ENCODE measurements around the gene UBN1.
"Not testable (repeated sequence)": the region's sequence is repeated elsewhere in the genome, so short reads cannot be mapped to it uniquely, and the experiment has no call there.

Gene UBN1

DNA sequence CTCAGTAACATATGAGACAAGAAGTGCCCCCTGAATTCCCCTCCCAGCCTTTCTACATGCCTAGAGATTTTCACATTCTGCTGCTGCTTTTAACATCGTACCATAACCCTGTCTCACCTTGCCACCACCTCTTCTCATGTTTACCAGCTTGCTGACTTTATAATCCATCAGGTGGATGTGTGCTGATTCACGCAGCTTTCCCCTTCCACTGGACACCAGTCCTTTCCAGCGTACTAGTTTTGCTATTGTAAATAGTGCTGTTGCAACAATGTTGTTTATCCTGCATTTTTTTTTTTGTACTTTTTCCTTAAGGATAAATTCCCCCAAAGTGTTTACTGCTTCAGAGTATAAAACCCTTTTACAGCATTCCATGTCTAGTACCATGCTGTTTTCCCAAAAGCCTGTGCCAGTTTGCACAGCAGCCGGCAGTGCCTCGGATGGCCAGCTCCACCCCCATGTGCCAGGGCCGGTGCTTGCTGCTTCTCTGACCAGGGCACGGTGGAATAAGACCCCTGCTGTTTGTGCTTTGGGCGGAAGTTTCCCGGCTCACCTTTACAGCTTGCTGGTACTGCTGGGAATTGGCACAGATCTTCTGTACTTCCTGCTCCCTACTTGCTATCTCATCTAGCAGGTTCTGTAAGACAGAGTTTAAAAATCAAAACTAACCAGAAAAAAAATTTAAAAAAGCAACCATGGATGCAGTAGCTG, 41.3 kb downstream of the UBN1 start:
- DNase-seq = no peak

DNA sequence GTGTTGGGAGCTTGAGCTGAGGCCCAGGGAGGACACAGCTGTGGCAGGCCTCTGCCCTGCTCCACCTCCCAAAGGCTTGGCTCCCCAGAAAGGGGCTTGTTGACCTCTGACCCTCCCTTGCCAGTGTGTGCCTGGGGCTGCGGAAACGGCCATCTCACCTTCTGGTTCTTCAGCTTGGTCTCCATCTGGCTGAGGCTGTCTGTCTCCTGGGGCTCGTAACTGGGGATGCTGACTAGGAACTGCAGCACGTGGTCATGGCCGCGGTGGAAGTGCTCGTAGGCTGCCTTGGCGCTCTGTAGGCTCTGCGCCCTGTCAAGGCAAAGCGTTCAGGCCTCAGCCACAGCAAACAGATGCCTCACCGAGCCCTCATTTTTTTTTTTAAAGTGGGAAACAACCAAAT, 42.7 kb downstream of the UBN1 start:
- DNase-seq = no peak

DNA sequence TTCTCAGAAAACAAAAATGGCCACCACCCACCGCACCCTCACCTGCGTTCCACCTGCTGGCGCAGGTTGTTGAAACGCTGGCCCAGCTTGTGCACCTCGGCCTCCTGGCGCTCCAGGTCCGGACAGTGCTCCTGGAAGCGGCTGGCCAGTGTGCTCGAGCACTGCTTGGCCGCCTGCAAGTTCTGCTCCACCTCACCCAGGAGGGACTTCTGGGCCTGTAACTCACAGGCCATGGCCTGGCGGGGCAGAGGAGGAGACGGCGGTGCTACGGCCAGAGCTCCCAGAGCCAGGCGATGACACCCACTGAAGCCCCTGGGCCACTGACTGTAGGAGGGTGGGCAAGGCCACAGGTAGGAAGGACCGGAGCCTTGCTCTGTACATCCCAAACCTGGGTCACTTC, 43.4 kb downstream of the UBN1 start:
- no peak for DNase-seq

DNA sequence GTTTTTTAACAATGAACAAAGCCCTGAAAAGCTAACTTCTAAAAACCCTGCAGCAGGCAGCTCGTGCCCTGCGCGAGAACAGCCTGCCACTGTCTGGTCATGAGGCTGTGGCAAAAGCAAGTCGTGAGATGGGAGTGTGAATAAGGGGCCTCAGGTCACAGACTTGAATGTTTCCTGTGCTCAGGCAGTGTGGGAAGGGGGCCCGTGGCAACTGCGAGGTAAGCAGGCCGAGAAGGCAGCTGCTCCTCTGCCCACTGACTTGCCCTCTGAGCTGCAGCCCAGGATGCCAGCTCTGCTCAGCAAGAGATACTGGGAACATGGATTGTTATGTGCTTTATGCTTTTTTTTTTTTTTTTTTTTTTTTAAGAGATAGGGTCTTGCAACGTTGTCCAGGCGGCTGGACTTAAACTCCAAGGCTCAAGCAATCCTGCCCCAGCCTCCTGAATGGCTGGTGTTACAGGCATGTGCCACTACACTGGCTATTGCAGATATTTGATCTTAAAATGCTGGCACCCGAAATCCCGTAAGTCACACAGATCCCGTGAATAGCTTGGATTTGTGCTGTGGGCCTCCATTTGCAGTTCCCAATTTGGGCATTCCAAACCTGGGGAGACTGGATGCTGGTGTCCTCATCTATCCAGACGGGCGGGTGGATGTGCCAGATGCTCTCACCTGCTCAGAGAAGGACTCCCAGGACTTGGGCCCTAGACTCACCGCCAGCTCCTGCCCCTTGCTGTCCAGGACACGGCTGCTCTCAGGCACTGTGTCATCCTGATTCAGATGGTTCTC, 44.0 kb downstream of the UBN1 start:
- no peak for DNase-seq

DNA sequence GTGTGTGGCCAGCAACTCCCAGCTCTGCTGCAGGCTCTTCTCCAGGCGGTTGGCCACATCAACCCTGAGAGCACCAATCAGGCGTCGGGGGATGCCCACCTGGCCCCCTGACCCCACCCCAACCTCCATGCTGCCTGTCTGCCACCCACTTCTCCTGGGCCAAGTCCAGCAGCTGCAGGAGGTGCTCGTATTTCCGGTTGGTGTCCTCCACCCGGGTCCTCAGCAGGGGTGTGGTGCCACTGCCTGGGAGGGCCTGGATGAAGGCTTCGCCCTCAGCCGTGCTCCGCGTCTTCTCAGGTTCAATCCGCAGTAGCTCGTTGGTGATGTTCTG, 44.6 kb downstream of the UBN1 start:
- DNase-seq = no peak

DNA sequence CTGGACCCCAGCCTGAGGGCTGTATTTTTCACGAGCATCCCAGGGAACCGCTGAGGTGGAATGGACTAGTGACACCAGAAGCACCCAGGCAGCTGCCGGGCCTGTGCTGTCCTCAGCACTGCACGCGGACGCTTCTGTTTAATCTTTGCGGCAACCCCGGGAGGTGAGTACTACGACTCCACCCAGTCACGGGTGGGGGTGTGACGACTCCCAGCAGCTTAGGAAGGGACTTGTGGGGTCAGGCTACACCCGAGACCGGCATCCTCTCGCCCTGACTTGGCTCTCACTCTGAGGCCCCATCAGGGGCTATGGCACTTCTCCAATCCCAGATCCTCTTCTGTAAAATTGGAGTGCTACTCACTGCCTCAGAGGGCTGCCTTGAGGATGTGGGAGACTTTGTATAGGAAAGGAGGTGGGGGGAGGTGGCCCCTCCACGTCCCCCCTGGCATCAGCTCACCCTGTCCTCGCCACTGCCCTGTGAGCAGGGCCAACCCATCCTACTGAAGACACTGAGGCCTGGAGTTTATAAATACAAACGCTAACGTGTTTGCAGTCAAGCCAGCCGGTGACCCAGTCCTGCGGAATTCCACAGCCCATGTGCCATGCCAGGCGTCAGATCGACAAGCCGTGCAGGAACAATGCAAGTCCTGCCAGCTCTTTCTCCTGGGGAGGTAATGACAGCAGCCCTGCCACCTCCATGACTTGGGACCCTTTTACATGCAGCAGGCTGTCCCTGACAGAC, 45.3 kb downstream of the UBN1 start:
- no peak for DNase-seq

DNA sequence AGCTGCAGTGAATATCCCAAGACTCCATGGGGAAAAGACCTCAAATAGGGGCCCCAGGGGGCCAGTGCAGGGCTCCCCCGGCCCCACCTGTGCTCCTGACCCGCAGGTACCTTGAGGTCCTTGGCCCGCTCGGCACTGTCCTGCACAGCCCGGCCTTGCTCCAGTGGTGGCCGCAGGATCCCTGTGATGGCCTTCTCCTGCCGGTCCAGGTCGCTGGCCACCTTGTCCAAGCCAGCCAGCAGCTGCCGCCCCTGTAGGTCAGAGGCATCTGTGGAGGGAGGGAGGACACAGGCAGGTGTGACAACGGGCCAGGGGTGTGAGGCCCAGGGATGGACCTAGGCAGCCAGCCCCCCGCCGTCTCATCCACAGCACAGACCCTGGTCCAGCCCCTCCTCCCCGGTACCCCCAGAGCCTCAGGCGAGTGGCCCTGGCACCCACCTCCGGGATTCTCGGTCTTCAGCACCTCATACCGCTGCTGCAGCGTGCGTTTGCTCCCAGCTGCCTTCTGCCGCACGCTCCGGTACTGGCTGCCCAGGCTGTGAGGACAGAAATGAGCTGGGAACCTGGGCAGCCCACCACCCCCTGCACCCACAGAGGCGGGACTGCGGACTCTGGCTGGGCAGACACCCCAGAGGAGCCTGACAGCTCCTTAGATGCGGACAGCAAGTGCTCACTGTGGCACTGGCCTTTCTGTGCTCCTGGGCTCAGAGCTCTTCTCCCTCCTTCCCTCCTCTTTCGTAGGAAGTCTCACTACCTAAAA, 46.0 kb downstream of the UBN1 start:
- DNase-seq = no peak

DNA sequence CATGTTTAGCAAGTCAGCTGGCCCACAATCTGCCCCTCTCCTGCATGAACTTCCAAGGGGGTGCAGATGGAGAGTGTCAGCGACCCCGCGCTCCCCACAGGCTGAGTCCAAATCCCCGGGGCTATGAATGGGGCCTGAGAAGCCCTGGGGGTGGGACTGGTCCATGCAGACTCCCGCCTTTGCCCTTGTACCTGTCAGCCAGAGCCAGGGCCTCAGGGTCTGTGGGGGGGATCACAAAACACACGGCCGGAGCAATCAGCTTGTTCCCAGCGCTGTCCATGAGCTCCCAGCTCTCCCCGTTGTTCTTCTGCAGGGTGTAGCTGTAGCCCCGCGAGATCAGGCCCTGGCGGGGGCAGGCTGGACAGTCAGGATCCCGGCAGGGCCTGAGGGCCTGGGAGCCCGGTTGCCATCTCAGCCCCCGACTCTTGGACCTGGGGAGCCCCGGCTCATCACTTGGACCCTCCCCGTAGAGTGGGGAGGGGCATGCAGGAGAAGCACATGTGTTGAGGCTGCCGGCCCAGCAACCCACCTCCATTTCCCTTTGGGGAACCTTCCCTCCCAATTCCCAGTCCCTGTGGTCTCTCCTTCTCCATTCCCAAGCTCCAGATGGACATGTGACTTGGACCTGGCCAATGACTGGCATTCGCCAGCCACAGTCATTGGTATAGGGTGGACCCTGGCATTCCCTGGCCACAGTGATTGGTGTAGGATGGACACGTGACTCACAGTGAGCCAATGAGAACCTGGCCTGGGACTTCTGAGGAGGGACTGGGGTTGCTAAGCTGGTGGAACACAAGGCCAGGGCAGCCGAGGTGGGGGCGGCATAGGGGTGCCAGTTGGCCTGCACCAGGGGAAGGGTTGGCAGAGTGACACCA, 47.2 kb downstream of the UBN1 start:
- DNase-seq = no peak

DNA sequence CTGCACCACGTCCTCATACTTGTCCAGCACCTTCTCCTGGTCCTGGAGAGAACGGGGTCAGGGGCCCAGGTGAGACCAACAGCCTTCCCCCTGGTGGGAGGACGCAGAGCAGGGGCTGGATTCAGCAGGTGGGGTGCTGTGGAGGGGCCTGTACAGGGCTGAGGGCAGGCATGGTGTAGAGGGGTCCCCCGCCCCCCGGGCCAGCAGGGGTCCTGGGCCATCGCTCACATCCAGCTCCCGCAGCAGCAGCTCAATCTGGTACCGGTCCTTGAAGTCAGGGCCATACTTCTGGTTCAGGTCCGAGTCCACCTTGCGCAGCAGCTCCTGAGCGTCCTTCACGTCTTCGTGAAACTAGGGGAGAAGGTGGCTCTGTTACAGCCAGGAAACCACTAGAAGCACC, 48.1 kb downstream of the UBN1 start:
- DNase-seq = no peak

DNA sequence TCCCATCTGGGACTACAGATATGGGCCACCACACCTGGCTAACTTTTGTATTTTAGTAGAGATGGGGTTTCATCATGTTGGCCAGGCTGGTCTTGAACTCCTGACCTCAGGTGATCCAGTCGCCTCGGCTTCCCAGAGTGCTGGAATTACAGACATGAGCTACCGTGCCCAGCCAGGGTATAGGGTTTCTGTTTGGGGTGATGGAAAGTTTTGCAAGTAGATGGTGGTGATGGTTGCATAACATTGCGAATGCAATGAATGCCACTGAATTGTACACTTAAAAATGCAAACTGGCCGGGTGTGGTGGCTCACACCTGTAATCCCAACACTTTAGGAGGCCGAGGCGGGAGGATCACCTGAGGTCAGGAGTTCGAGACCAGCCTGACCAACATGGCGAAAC, 49.5 kb downstream of the UBN1 start:
- DNase-seq = not testable (repeated sequence)

DNA sequence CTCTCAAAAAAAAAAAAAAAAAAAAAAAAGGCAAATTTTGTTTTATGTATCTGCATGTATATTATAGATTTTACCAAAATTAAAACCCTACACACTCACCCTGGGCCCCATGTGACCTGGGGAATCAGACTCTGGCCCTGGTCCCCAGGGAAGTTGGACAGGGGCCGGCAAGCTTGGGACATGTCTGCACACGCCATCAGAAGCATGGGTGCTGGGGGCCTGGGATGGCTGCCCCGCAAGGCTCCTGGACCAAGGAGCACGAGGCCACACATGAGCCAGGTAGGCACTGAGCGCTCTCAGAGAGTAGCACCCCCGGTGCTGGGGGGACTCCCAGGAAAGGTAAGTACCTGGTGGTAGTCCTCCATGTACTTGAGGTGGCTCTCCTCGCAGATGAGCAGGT, 50.0 kb downstream of the UBN1 start:
- no peak for DNase-seq

DNA sequence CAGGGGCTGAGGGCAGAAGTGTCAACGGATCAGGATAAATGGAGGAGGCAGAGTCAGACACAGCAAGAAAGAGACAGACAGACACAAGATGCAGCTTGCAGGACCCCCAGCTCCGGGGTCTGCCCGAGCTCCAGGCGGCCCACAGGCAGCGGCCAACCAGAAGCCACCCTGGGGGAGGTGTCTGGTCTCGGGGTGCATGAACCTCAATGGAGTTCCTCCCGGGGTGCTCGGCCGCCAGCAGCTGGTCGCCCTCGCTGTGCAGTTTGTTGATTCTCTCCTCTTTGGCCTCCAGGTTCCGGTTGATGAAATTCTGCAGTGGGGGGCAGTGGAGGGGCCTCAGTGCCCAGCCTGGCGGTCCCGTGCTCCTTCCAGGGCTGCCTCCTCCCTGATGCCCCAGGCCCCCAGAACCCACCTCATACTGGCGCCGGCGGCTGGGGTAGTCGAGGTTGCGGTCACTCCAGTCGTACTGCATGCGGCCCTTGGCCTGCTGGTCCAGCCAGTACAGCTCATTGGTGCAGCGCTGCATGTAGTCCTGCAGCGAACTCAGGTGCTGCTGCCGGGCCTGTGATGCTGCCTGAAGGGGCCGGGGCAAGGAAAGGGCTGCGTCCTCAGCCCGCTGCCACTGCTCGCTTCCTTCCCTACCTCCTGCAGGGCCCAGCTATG, 51.7 kb downstream of the UBN1 start:
- no peak for DNase-seq

DNA sequence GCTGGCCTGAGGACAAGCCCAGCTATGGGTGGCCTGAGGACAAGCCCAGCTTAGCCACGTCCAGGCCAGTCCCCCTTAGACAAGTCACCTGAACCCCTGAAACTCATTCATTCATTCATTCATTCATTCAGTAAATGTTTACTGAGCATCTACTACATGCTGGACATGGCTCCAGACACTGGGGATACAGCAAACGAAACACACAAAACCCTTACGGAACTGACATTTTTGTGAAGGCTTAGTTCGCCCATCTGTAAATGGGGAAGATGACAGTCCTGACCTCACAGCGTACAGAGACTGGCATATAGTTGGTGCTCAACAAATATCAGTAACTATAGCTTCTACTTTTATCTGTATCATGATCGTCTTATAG, 52.2 kb downstream of the UBN1 start:
- no peak for DNase-seq

DNA sequence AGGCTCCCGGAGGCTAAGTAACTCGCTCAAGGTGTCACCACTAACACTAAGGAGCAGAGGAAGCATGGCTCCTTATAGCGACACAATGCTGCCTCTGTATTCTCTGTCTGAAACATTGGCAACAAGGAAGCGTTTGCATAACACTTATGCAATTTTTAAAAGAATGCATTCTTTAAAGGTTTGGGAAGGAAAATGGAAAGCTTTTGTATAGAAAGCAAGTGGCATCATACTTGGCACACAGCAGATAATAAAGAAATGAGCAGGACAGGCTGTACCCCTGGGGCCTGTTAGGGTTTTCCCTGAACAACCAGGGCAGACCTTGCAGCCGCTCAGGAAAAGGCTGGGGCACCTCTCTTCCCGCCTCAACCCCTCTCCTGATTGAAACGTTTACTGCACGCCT, 52.8 kb downstream of the UBN1 start:
- no peak for DNase-seq

DNA sequence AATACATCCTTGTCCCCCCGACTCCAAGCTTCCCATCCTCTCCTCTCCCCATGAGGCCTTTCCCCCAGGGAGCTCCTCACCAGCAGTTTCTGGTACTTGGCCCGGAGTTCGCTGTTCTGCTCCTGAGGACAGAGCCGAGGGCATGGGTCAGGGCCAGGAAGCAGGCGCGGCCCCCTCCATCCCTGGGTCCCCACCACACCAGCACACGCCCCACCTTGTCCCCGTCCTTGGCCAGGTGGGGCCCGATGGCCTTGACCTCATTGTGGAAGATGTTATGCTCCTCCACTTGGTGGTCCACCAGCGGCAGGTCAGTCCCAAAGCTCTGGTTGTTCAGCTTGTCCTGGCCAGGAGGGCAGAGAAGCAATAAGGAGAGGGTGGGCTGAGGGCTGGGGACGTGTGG, 53.5 kb downstream of the UBN1 start:
- no peak for DNase-seq

DNA sequence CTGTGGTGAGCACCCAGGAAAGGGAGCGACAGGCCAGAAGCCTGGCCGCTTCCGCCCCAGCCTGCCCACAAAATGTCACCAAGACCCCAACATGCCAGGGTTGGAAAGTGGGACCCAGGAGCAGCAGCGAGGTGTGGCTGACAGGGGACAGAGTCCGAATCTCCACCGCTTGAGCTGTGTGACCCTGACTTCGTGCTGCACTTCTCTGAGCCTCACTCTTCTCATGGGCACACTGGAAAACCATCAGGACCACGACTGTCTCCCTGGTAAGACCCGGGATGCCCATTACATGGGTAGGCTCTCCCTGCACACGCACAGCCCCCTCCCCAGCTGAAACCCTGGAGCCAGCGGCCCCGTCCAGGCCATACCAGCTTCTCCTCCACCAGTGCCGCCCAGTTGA, 54.8 kb downstream of the UBN1 start:
- no peak for DNase-seq

DNA sequence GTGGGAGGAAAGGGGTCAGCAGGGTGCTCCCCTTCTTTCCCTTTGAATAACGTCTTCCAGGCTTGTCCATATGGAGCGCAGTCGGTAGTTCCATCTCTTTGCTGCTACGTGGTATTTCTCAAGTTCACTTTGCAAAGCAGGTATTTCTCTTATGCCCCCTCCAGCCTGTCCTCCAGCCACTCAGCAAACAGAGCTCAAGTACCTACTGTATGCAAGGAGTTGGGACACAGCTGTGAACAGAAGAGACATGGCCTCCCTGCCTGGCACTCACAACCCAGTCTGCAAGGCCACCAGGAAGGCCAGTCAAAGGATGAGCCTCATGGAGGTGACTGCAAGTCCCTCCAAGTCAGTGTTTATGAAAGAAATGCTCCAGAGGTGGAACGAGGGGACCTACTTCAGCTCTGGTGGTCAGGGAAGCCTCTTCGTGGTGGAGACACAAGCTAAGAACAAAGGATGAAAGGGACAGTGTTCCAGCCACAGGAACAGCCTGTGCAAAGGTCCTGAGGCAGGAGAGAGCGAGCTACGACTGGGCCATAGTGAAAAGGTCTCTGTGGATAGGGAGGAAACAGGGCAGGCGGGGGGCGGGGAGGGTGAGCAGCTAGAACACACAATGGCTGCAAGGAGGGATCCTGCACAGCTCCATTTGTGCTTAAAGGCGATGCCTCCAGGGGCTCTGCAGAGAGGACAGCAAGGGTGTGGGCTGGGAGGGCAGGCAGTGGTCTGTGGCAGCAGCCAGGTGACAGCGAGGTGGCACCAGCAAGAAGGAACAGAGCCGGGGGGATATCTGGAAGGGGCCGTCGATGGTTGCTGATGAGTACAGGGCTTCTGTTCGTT, 57.0 kb downstream of the UBN1 start:
- no peak for DNase-seq

DNA sequence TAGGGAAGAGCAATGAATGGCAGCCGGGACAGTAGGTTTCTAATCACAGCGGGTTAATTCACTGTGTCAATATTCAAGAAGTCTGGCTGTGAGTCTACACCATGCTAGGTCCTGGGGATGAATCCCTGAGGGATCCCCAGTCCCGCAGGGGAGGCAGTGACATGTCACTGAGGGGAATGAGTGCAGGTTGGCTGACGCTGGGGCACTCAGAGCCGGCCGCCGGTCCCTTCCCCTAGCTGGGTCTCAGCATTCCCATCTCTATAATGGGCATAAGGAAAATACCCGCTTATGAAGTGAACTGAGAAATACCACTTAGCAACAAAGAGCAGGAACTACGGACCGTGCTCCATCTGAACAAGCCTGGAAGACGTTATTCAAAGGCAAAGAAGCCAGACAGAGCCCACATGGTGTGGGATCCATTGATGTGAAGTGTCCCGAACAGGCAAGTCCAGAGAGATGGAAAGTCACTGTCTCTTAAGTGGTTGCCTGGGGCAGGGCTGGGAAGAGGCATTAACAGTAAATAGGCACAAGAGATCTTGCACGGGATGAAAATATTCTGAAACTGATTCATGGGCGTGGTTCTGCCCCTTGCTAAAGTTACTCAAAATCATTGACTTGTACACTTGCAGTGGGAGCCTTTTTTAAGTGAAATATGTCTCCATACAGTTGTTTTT, 57.8 kb downstream of the UBN1 start:
- no peak for DNase-seq

DNA sequence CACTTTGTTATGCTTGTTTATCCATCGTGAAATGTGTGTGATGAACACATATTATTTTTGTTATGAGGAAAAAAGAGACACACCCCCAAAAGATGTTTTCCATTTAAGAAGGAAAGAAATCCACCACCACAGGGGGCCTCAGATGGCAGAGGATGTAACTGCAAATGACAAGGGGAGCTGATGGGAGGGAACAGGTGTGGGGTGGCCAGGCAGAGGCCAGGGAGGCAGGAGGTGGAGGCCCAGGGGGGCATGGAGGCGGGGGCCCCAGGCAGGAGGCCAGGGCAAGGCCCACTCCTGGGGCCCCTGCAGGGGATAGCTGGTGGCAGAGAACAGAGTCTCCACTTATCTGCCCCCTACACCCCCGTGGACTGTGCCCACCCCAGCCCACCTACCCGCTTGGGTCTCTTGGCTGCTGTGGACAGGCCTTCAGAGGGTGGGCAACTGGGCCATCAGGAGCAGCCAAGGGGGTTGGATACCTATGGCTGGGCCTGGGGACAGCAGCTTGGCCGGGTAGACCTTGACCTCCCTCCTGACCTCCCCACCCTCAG, 61.6 kb downstream of the UBN1 start:
- DNase-seq = no peak

DNA sequence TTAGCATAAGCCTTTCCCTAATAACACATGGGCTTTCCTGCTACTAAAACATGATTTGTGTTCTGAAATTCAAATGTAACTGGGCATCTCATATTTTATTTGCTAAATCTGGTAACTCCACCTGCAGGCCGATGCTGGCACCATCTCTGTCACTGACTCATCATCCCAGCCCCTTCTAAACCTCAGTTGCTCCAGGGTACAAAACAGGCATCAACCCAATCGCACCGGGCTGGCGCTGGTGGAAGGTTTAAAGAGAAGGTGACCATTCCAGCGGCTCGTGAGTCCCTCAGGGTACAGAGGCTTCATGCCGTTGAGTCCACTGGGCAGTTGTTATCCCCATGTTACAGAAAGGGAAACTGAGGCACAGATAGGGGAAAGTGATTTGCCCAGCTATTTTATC, 62.5 kb downstream of the UBN1 start:
- DNase-seq = no peak

Data from midbrain (tissue), 1 donor.